GM21529 (cell line): ENCODE data around the gene FILIP1.

Experiments
- ATAC-seq: cut with Tn5 transposase; IDR thresholded peaks from one replicate; pipeline ENCODE4 v1.9.1; 2021; ENCODE audit not compliant: unreplicated experiment

The FILIP1 gene

GRCh38 chr6:75299801-75300530 is 193.6 kb downstream of the FILIP1 start:
- ATAC-seq: no peak

- ATAC-seq: peak; percentile 85
Measured at GRCh38 chr6:75296811-75297779, 196.5 kb downstream of the FILIP1 start.

GRCh38 chr6:75292555-75292954 is 201.0 kb downstream of the FILIP1 start:
- ATAC-seq: no peak

GRCh38 chr6:75291744-75292143 is 201.9 kb downstream of the FILIP1 start:
- no peak for ATAC-seq

- no peak for ATAC-seq
Measured at GRCh38 chr6:75291331-75291730, 202.3 kb downstream of the FILIP1 start.

GRCh38 chr6:75290136-75290945 is 203.3 kb downstream of the FILIP1 start:
- no peak for ATAC-seq

GRCh38 chr6:75288023-75288422 is 205.6 kb downstream of the FILIP1 start:
- no peak for ATAC-seq

GRCh38 chr6:75287424-75287823 is 206.2 kb downstream of the FILIP1 start:
- no peak for ATAC-seq

GRCh38 chr6:75286955-75287354 is 206.6 kb downstream of the FILIP1 start:
- no peak for ATAC-seq

- peak; percentile 7 for ATAC-seq
Measured at GRCh38 chr6:75285283-75285639, 208.3 kb downstream of the FILIP1 start.

GRCh38 chr6:75284632-75285282 is 208.8 kb downstream of the FILIP1 start, which contains the start of gene TMEM30A:
Gene TMEM30A (minus strand): TSS chr6:75284792. CDS start chr6:75284638, 154 bp downstream.
- peak; percentile 90 for ATAC-seq

GRCh38 chr6:75283907-75284631 is 209.5 kb downstream of the FILIP1 start:
- ATAC-seq: peak; percentile 23

- no peak for ATAC-seq
Measured at GRCh38 chr6:75282706-75283105, 210.9 kb downstream of the FILIP1 start.

- ATAC-seq: no peak
Measured at GRCh38 chr6:75281653-75282052, 211.9 kb downstream of the FILIP1 start.

GRCh38 chr6:75280131-75280855 is 213.3 kb downstream of the FILIP1 start:
- ATAC-seq: no peak

GRCh38 chr6:75279418-75279817 is 214.2 kb downstream of the FILIP1 start:
- ATAC-seq: no peak

- ATAC-seq: no peak
Measured at GRCh38 chr6:75278474-75279077, 215.0 kb downstream of the FILIP1 start.

- no peak for ATAC-seq
Measured at GRCh38 chr6:75275067-75275466, 218.5 kb downstream of the FILIP1 start.

GRCh38 chr6:75273009-75273408 is 220.6 kb downstream of the FILIP1 start:
- no peak for ATAC-seq
